MG63 (cell line): ENCODE results near the gene ISM2. TPM values are rescaled to one million over a fixed set of nuclear protein-coding genes. Genes with fewer than 3 reads are reported as not detected.

Source experiments
- DNase-seq: peaks from one replicate; pipeline ENCODE4 v3.0.0-alpha.2; 2020
- H3K27me3 ChIP-seq: fragments of 250-450 bp; sonication (Bioruptor Pico); 2 replicates; pipeline ENCODE4 v1.5.1; 2020; ENCODE audit warnings: mild to moderate bottlenecking, moderate library complexity
- H3K36me3 ChIP-seq: fragments of 250-450 bp; sonication (Bioruptor Pico); 2 replicates; pipeline ENCODE4 v1.5.1; 2020; ENCODE audit warnings: mild to moderate bottlenecking, moderate library complexity
- H3K4me3 ChIP-seq: fragments of 250-450 bp; sonication (Bioruptor Pico); 2 replicates; pipeline ENCODE4 v1.5.1; 2020; ENCODE audit warnings: mild to moderate bottlenecking, moderate library complexity
- H3K9me3 ChIP-seq: fragments of 250-450 bp; sonication (Bioruptor Pico); 2 replicates; pipeline ENCODE4 v1.5.1; 2020; ENCODE audit warnings: mild to moderate bottlenecking, moderate library complexity
- total RNA-seq: library from RNA; depleted of rRNA; stranded (reverse); fragments of >200 nt; shearing (Covaris generic); gene quantifications from 2 replicates; pipeline ENCODE4 v1.2.3, GENCODE V29; 2014; ENCODE audit warnings: low replicate concordance; rRNA removed

The ISM2 gene
- total RNA-seq, 1 experiment from 2014 or later = not detected

GRCh38 chr14:77442196-77442595 is 56.4 kb downstream of the ISM2 start:
- H3K36me3 ChIP-seq = peaks cover 4% of the 10 kb centered on the region; the same call in 1 of the 2 replicates
- no peaks in the 10 kb centered on the region for H3K27me3 ChIP-seq
- no peak overlapping the region for H3K4me3 ChIP-seq
- DNase-seq = no peak
- no peaks in the 10 kb centered on the region for H3K9me3 ChIP-seq

- Histone ChIP-seq H3K4me3 (no peak overlapping the region), H3K27me3 (no peaks in the 10 kb centered on the region), H3K36me3 (peaks cover 4% of the 10 kb centered on the region), H3K9me3 (no peaks in the 10 kb centered on the region)
- no peak for DNase-seq
Observed at GRCh38 chr14:77439861-77440260, 58.8 kb downstream of the ISM2 start.

- Histone ChIP-seq H3K27me3 (no peaks in the 10 kb centered on the region), H3K36me3 (peaks cover 4% of the 10 kb centered on the region)
- DNase-seq = no peak
Observed at GRCh38 chr14:77438596-77438995, 60.0 kb downstream of the ISM2 start.

GRCh38 chr14:77436042-77436441 is 62.6 kb downstream of the ISM2 start:
- no peak for DNase-seq
- H3K27me3 ChIP-seq = no peaks in the 10 kb centered on the region
- no peaks in the 10 kb centered on the region; the same call in 1 of the 2 replicates for H3K36me3 ChIP-seq
- H3K4me3 ChIP-seq = no peak overlapping the region
- H3K9me3 ChIP-seq = no peaks in the 10 kb centered on the region

More at GRCh38 chr14:77438596-77438995, 60.0 kb downstream of the ISM2 start:
- no peaks in the 10 kb centered on the region for H3K9me3 ChIP-seq
- no peak overlapping the region for H3K4me3 ChIP-seq

- no peak for DNase-seq
- Histone ChIP-seq H3K9me3 (no peaks in the 10 kb centered on the region), H3K27me3 (no peaks in the 10 kb centered on the region), H3K4me3 (no peak overlapping the region), H3K36me3 (no peaks in the 10 kb centered on the region; the same call in 1 of the 2 replicates)
Observed at GRCh38 chr14:77426396-77426795, 72.2 kb downstream of the ISM2 start.

- DNase-seq = no peak
- Histone ChIP-seq H3K36me3 (no peaks in the 10 kb centered on the region; the same call in 1 of the 2 replicates), H3K9me3 (no peaks in the 10 kb centered on the region), H3K4me3 (no peak overlapping the region), H3K27me3 (no peaks in the 10 kb centered on the region)
Observed at GRCh38 chr14:77424862-77425261, 73.8 kb downstream of the ISM2 start.

Other genes with a start within 250 kb of the ISM2 start
- gene NGB, start 227.6 kb downstream of the ISM2 start, total RNA-seq = not detected in 2 replicates
- 11.5 and 43.4 TPM in 2 replicates for gene POMT2, start 177.9 kb downstream of the ISM2 start, total RNA-seq
- gene GSTZ1, start 177.8 kb downstream of the ISM2 start, total RNA-seq = 27.4 and 33.2 TPM in 2 replicates
- gene TMED8, start 121.7 kb downstream of the ISM2 start, total RNA-seq = 2.4 and 2.5 TPM in 2 replicates
- gene SAMD15, start 121.4 kb downstream of the ISM2 start, total RNA-seq = 0.30 TPM in 1 of 2 replicates, not detected in the other
- not detected in 2 replicates for gene NOXRED1, start 75.3 kb downstream of the ISM2 start, total RNA-seq
- 27.7 and 36.3 TPM in 2 replicates for gene VIPAS39, start 41.2 kb downstream of the ISM2 start, total RNA-seq
- gene AHSA1, start 40.7 kb downstream of the ISM2 start, total RNA-seq = 160 and 278 TPM in 2 replicates
- gene SPTLC2, start 117.8 kb upstream of the ISM2 start, total RNA-seq = 5.7 and 10.9 TPM in 2 replicates
- gene ALKBH1, start 209.2 kb upstream of the ISM2 start, total RNA-seq = 7.1 and 8.8 TPM in 2 replicates
- gene SLIRP, start 209.3 kb upstream of the ISM2 start, total RNA-seq = 323 and 825 TPM in 2 replicates